GM21529 (cell line): ENCODE results near the gene FAAP20.
A peak's percentile ranks its signal among the peaks of the same experiment; 100 is the strongest.

Experiments used
- ATAC-seq: cut with Tn5 transposase; IDR thresholded peaks from one replicate; pipeline ENCODE4 v1.9.1; 2021; ENCODE audit not compliant: unreplicated experiment

FAAP20 gene

GRCh38 chr1:2212532-2213491 lies 18.2 kb upstream of the FAAP20 start:
- no peak for ATAC-seq

GRCh38 chr1:2212274-2212531 lies 17.6 kb upstream of the FAAP20 start:
- ATAC-seq, result no peak

GRCh38 chr1:2210786-2211185 lies 16.2 kb upstream of the FAAP20 start:
- no peak for ATAC-seq

DNA sequence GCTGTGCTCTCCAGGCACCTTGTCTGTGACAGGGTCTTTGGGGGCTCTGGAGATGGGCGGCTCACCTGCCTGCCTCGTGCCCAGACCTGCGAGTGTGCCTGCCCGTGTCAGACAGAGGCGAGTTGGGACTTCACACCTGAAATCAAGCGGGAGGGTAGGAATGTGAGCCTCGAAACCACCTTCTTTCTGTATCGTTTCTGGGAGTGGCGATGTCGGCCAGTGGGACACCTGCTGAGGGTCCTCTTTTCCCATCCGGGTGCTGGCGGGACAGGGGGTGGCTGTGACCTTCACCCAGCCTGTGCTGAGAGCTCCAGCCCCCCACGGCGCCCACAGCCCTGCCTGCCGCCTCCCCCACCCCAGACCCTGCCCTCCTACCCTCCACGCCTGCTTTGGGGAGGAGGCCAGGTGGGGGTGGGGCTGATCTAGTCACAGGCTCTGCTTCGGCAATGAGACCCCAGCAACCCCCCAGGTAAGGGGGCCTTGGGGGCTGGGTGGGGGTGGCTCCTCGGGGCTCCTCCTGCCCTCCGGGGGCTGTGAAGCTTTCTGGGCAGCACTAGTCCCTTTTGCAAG lies 15.6 kb upstream of the FAAP20 start:
- ATAC-seq, result no peak

- no peak for ATAC-seq
Observed at GRCh38 chr1:2209400-2210083, 15.0 kb upstream of the FAAP20 start.

GRCh38 chr1:2208309-2209239 lies 14.0 kb upstream of the FAAP20 start:
- no peak for ATAC-seq

DNA sequence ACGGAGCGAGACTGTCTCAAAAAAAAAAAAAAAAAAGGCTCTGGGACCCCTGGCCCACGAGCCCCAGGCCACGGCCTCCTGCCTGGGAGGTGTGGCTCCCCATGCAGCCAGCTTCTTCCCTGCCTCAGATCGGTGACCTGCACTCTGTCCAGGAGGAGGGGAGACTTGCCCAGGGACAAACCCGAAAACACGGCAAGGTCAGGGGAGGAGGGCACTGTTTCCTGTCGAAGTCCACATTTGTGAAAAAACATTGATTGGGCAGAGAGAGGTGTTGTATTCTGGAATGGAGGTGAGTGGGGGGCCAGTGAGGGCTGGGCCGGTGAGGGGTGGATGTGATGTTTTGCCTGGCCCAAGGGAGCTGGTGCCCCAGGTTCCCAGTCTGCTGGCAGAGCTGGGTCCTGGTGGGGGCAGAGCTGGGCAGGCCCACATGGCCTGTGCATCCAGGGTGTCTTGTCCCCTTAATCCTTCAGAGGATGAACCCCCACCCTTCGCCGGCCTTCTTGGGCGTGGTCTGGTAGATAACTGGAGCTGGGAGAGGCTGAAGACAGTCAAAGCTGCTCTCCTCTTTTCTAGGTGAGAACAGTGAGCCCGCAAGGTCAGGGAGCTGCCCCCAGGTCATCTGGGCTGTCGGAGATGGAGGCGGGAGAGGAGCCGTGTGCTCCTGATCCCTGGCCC lies 12.4 kb upstream of the FAAP20 start:
- no peak for ATAC-seq

DNA sequence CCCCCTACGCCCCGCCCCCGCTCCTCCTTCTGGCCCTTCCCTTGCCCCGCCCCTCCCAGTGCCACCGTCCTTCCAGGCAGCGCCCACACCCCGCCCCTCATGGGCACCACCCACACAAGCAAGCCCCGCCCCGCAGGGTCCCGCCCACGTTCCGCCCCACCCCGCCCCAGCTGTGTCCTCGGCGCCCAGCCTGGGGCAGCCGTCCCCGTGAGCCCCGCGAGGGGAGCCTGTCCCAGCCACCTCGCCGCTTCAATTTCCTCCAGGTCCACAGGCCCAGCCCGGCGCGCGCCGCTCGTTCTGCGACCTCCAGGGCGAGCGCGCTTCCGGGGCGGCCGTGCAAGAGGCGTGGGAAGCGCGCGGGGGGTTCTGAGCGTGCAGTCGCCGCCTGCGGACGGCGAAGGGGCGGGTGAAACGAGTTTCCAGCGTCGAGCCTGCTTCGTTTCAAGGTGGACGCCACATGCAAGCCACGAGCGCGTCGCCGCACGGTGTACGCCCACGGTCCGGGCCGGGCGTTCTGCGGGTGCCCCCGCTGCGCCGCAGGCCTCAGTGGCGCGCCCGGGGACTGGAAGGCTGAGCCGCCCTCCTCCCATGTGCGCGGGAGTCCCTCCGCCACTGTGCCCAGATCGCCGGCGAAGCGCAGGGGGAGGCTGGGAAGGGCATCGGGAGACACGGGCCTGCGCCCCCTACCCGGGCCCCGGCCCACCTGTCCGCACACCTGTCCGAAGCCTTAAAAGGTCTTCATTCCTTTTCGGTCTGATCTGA lies 10.8 kb upstream of the FAAP20 start:
- peak; percentile 63 for ATAC-seq

- peak; percentile 41 for ATAC-seq
Observed at GRCh38 chr1:2204415-2205190, 10.0 kb upstream of the FAAP20 start.

- no peak for ATAC-seq
Observed at GRCh38 chr1:2203671-2204414, 9.3 kb upstream of the FAAP20 start.

- ATAC-seq, result no peak
Observed at GRCh38 chr1:2202843-2203601, 8.4 kb upstream of the FAAP20 start.

- ATAC-seq, result no peak
Observed at GRCh38 chr1:2202008-2202575, 7.5 kb upstream of the FAAP20 start.

DNA sequence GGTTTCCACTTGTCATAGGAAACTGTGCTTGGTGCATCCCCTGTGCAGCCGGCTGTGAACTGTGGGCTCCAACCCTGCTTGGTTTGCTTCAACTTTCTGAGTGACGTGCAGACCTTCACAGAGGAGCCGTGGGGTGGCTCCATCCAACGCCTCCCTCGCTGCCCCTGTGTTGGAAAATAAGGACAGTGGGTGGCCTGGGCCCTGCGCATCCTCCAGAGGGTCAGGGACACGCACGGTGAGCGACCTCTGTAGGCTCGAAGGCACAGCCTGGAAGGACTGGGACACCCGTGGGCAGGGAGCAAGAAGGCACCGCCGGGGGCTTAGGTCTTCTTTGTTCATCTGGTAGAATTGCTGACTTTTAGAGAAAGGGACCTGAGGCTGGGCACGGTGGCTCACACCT lies 6.5 kb upstream of the FAAP20 start:
- no peak for ATAC-seq

- no peak for ATAC-seq
Observed at GRCh38 chr1:2200308-2200943, 5.9 kb upstream of the FAAP20 start.

GRCh38 chr1:2199042-2199810 lies 4.7 kb upstream of the FAAP20 start:
- ATAC-seq, result no peak

GRCh38 chr1:2198571-2198970 lies 4.0 kb upstream of the FAAP20 start:
- ATAC-seq, result no peak
